SKM-1 treated with dmso at 0.1 percent for 144 hours (cell line): Measurements from ENCODE around the gene BLVRB.
"Not testable (repeated sequence)": the region's sequence is repeated elsewhere in the genome, so short reads cannot be mapped to it uniquely, and the experiment has no call there.

ENCODE experiments used
- DNase-seq: peaks from one replicate; lab custom pipeline; 2025; ENCODE audit not compliant: unreplicated experiment; lab: John Stamatoyannopoulos, UW

The BLVRB gene

DNA sequence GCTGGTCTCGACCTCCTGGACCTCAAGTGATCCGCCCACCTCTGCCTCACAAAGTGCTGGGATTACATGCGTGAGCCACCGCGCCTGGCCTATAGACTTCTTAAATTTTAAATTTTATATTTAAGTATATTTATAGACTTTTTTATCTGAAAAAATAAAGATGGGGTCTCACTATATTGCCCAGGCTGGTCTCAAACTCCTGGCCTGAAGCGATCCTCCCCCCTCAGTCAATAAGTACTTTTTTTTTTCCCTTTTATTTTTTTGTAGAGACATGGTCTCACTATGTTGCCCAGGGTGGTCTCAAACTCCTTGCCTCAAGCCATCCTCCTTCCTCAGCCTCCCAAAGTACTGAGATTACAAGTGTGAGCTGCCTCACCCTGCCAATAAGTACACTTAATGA is 41.6 kb downstream of the BLVRB start:
- no peak for DNase-seq

DNA sequence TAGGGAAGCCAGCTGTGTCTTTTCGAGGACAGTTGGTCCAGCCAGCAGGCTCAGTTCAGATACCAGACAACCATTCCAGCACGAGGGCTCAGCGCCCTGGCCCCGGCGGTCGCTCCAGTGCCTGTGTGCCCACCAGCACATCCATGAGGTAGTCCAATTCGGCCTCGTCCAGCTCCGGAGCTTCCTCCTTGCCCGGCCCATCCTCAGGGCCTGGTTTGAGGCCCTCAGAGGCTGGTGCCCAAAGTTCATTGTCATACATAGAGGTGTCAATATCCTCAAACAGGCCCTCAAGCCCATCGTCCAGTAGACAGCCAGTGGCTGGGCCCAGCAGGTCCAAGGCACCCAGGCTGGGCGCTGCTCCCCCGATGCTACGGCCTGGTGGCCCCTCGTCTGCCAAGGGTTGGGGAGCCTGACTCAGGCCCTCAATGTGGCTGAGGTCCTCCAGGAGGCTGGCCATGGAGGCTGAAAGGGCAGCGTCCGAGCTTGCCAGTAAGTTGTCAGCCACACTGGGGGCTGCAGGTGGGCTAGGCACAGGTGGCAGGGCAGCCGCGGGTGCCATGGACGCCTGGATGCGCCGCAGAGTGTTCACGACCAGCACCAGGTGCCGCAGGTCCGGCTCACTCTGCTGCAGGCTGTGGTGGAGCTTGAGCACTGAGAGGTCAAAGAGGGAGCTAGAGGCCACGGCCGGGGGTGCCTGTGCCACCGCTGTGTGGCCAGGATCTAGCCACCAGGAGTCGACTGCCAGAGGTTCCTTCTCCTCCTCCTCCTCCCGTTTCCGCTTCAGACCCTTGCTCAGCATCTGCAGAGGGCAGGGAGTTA is 42.6 kb downstream of the BLVRB start:
- no peak for DNase-seq

DNA sequence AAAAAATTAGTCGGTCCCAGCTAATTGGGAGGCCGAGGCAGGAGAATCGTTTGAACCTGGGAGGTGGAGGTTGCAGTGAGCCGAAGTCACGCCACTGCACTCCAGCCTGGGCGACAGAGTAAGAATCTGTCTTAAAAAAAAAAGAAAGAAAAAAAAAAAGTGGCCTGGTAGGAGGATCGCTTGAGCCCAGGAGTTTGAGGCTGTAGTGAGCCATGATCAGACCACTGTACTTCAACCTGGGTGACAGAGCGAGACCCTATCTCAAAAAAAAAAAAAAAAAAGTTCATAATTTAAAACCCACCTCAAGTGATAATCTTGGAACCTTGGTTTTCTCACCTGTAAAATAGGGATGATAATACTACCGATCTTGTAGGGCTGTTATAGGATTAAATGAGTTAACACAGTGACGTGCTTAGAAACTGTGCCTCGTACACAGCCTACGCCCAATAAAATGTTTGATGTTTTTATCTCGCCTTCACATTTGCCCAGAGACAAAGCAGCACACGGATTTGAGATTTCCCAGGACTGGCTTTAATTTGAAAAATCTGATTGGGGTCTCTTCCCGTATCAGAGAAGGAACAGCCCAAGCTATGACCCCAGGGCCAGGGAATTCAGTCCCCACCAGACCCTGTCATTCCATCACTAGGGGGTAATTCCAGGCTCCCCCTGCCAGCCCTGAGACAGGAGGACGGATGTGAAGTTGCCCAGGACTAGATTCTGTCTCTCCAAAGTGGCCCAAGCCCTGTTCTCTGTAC is 43.4 kb downstream of the BLVRB start:
- no peak for DNase-seq

DNA sequence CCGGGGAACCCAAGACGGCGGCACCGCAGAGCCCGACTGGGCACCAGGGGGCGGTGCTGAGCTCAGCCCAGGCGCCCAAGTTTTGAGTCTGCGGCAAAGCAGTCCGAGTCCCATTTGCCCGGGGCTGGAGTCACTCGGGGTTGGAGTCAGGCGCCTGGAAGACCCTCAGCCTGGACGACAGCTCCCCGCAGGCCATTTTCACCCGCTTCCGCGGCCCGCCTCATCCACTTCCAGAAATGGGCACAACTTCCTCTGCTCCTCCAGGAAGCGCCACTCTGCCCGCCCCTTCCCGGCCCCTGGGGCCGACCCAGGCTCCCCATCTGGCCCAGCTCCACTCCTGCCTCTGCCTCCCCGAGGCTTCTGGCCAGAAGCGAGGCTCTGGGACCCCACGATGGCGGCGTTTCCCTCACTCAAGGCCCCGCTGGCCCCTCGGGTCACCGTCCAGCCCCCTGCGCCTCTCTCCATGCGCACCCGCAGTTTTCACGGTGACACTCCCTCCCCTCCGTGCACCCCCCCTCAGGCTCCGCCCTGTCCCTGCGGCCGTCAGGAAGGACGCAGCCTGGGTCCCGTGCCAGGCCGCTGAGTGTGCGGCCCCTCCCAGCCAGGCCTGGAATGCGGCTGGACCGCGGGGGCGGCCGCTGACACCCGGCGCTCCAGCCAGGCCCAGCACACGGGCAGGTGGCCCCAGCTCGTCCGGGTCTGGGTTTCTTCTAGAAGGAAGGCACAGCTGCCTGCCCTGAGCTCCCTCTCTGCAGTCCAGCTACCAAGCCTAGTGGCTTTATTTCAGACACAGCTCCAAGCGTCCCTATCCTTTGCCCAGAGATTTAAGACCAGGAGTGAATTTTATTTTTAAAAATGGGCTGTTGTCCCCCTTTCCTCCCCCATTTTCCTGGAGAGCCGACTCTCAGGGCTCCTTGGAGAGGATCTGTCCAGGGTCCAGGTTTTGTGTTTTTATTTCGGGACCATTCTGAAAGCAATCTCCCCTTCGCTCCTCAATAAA is 44.5 kb downstream of the BLVRB start:
- peak; percentile 78 for DNase-seq

DNA sequence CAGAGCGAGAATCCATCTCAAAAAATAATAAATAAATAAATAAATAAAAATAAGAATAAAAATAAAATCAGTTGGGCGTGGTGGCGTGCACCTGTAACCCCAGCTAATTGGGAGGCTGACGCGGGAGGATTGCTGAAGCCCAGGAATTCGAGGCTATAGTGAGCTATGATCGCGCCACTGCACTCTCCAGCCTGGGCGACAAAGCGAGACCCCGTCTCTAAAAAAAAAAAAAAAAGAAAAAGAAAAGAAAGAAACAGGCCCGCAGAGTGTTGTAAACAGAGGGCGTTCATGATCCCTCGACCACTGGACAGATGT is 45.1 kb downstream of the BLVRB start:
- no peak for DNase-seq

DNA sequence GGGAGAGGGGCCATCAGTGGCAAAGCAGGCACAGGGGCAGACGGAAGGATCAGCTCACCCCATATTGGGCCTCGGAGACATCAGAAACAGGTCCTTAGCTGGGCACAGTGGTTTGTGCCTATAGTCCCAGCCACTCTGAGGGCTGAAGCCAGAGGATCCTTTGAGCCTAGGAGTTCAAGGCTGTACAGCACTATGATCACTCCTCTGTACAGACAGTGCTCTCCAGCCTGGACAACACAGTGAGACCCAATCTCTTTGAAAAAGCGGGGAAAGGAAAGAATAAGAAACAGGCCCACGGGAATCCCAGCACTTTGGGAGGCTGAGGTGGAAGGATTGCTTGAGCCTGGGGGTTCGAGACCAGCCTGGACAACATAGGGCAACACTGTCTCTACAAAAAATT is 45.8 kb downstream of the BLVRB start:
- no peak for DNase-seq

DNA sequence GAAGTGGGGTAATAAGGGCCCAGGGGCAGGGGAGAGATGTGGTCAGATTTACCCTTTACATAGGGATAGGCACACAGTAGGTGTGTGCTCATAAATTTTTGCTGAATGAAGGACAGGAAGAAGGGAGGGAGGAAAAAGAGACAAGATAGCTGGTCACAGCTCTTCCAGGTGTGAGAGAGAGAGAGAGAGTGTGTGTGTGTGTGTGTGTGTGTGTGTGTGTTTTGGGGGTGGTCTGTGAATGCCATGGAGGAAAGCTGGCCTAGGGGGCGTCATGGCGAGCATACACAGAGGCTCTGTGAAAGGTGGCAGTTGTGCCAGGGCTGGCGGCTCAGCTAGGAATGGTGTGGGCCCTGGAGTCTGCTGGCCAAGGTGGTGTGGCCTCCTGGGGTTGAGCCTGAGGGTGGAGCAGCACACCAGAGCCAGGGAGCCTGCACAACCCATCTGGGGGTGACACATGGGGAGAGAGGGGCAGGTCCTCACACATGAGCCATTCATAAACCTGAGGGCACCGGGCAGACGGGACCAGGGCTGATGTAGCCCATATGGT is 46.4 kb downstream of the BLVRB start:
- DNase-seq = no peak

DNA sequence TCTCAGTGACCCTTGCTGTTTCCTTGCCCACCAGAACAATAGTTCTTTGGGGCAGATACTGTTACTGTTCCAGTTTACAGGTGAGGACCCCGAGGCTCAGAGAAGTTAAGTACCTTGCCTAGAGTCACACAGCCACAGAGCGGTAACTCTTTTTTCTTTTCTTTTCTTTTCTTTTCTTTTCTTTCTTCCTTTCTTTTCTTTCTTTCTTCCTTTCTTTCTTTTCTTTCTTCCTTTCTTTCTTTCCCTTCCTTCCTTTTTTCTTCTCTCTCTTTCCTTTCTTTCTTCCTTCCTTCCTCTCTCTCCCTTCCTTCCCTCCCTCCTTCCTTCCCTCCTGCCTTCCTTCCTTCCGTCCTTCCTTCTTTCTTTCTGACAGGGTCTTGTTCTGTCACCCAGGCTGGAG is 47.5 kb downstream of the BLVRB start:
- DNase-seq = no peak

DNA sequence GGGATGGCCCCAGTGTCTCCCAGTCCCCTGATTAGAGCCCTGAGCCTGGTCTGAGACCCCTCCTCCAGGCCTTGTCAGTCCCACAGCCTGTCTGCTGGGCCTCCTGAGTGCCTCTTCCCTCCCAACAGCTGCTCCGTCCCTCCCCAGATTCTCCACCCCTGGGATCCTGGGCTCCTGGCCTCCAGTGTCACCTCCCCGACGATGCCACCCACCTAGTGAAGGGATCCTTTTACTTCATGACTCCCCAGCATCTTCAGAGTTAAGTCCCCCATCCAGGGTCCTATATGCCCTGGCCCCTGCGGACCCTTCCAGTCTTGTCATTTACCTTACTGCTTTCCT is 47.9 kb downstream of the BLVRB start:
- no peak for DNase-seq

DNA sequence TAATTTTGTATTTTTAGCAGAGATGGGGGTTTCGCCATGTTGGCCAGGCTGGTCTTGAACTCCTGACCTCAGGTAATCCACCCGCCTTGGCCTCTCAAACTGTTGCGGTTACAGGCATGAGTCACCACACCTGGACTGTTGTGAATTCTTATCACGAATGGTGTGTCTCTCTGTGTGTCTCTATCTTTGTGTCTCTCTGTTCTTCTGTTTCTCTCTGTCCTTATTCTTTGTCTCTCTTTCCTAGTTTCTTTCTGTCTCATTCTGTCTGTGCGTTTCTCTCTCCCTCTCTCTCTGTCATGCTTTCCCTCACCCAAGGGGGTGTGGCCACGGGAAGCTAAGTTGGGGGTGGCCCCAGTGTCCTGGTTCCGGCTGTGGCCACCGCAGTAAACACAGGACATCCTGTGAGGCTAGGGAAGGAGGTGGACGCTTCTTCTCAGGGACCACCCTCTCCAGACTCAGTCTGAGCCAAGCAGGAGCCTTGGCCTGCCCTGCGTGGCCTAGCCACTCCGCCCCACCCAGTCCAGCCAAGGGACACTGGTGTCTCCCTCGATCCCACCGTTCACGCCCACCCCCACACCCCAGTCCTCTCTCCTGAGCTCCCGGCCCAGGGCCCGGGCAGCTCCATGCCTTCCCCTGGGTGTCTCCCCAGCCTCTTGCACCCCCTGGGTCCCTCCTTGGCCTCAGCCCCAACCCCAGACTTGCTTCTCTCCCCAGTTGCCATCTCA is 48.5 kb downstream of the BLVRB start:
- DNase-seq = no peak

DNA sequence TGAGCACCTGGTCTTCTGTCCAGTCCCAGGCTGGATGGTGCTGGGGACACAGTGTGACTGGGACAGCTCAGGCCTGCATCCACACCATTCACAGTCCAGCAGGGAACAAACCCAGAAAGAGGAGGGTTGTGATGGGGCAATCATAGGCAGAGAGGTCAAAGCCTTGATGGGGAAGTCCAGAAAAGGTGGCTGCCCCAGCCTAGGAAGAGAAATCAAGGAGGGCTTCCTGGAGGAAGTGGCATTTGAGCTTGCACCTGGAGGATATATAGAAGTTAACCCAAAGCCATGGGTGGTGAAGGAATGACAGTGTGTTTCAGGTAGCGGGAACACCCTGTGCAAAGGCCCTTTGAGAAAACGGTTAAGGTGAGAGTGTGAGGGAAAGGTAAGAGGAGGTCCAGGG is 49.8 kb downstream of the BLVRB start:
- DNase-seq = no peak

DNA sequence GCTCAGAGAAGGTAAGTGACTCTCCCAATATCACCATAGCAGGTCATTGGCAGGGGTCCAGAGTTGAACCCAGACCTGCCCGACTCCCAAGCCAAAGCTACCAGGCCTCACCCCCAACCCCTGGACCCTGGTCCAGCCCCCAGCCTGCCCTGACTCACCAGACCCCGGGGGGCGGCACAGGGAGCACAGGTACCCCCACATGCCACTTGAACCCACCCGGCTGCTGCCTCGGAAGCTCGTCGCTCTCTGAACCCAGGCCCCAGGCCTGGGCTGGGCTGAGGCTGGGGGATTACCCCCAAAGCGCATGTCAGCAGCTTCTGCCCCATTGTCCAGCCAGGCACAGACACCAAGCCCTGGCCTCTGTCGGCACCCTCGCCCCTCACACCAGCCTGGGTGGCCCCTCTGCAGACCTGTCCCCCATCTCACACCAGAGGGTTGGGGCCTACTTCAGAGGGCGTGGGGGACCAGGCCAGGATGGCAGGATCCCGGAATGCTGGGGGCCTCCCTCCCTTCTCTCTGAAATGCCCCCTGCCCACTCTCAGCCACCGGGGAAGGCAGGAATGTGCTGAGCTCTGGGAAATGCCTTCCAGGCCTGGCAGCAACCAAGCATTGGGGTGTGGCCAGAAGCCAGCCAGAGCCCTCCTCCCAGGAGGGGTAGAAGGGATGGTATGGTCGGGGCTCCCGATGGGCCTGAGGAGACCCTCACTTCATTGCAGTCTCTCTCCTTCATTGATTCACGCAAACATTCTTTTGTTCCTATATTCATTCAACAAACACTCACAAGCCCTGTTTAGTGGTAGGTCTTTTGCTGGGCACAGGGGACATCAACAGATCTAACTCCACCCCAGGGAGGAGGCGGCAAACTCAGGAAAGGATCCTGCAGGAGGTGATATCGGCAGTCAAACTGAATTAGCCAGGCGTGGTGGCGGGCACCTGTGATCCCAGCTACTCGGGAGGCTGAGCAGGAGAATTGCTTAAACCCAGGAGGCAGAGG is 50.7 kb downstream of the BLVRB start:
- no peak for DNase-seq

DNA sequence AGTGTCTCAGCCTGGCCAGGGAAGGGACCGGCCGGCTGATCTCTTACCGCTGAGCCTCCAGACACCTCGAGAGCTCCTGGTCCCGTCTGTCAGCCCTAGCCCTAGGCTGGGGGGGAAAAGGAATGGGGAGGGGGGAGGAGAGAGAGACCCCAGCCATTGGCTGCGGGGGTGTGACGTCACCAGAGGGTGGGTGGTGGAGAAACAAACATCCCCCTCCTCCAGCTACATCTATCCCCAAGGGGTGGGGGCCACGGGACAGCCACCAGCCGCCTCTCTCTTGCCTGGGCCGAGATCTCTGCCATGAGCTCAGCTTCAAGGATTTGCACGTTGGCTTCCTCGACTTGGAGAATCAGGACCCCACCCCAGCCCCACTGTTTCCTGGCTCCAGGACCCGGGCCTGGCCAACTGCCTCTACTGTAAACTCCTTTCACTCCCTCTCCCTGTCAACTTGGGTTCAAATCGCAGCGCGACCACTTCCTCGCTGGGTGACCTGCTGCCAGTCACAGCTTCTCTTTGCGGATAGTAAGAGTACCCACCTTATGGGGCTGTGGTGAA is 52.2 kb downstream of the BLVRB start, which contains the start of gene PRX:
Gene PRX, minus strand, starts transcription at position 88 of the 555 bp plus-strand sequence. CDS start 5,446 bp downstream, outside the sequence.
- DNase-seq = no peak

DNA sequence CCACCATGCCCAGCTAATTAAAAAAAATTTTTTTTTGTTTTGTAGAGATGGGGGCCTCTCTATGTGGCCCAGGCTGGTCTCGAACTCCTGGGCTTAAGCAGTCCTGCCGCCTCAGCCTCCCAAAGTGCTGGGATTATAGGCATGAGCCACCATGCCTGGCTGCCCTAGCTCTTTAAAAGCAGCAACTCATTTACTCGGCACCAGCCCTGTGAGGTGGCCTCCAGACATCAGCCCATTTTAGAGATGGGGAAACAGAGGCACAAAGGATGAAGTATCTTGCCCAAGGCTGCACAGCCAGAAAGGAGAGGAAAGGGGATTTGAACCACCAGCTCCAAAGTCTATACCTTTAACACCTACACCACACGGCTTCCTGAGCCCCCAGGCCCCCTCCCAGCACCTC is 52.7 kb downstream of the BLVRB start:
- no peak for DNase-seq

DNA sequence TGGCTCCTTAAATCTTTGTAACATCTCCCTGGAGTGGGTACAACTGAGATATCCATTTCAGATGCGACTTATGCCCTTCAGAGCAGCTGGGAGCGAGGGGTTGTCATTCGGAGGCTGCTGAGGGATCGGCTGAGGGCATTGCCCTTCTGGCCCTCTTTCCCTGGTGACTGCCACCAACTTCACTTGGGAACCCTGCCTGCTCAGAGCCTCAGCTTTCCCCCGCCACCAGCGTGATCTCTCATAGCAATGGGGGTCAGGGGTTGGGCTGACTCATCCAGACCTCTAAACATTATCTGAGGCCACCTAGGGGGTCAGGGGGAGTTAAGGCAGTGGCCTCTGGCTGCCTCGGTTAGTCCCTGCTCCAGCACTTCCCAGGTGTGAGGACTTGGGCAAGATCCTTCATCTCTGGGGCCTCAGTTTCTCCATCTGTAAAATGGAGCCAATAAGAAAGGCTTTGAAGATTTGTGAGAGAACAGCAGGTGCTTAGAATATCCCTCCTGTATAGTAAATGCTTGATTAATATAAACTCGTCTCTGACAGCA is 53.5 kb downstream of the BLVRB start:
- DNase-seq = no peak

DNA sequence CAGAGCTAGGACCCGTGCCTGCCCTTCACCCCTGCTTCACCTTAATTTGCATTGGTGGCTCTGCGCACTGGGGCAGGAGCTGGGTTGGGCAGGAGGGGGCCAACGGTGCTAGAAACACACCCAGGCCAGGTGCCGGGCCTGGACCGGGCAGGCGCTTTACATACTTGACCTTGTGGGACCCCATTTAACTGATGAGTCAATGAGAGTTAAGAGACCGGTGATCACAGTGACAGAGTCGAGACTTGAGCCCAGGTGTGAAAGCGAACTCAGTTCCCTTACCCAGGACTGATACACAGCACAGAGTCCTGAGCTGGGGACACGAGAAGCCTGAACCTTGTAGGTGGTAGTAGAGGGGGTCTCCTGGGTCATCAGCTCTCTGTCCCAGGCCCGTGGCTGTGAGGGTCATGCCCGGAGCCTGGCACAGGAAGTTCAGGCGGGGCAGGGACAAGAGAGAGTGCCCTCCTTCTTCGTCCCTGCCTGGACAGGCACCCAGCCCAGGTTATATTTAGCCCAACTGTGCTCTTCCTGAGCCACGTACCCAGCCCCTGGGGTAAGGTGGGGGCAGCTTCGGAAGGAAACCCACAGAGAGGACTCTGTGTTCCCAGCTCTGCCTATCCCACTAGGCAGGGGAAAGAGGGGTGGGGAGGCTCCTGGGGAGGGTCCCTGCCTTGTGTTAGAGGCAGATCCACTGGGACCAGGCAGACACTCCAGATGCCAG is 54.3 kb downstream of the BLVRB start:
- no peak for DNase-seq

DNA sequence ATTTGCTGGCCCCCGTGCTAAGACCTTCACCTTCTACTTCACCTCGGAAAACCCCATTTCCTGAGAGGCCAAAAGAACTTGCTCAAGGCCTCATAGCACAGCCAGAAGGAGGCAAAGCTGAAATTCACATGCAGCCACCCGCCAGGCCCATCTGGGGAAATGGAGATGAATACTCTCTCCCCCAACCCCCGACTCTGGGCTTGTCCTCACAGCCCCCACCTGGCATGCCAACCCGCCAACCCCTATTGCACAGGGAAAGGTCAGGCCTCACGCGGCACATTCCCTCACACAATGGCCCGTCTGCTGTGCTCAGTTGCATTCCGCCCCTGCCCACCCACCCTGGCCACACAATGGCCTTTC is 55.5 kb downstream of the BLVRB start:
- DNase-seq = no peak

DNA sequence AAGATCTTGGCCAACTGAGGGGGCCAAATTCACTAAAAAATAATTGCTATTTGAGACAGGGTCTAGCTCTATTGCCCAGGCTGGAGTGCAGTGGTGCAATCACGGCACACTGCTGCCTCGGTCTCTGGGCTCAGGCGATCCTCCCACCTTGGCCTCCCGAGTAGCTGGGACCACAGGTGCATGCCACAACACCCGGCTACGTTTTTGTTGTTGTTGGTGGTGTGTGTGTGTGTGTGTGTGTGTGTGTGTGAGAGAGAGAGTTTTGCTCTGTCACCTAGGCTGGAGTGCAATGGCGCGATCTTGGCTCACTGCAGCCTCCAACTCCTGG is 57.0 kb downstream of the BLVRB start:
- not testable (repeated sequence) for DNase-seq
